ENCODE measurements around the gene PKD1L1.
"Not testable (repeated sequence)": the region's sequence is repeated elsewhere in the genome, so short reads cannot be mapped to it uniquely, and the experiment has no call there.

Gene PKD1L1, protein sequence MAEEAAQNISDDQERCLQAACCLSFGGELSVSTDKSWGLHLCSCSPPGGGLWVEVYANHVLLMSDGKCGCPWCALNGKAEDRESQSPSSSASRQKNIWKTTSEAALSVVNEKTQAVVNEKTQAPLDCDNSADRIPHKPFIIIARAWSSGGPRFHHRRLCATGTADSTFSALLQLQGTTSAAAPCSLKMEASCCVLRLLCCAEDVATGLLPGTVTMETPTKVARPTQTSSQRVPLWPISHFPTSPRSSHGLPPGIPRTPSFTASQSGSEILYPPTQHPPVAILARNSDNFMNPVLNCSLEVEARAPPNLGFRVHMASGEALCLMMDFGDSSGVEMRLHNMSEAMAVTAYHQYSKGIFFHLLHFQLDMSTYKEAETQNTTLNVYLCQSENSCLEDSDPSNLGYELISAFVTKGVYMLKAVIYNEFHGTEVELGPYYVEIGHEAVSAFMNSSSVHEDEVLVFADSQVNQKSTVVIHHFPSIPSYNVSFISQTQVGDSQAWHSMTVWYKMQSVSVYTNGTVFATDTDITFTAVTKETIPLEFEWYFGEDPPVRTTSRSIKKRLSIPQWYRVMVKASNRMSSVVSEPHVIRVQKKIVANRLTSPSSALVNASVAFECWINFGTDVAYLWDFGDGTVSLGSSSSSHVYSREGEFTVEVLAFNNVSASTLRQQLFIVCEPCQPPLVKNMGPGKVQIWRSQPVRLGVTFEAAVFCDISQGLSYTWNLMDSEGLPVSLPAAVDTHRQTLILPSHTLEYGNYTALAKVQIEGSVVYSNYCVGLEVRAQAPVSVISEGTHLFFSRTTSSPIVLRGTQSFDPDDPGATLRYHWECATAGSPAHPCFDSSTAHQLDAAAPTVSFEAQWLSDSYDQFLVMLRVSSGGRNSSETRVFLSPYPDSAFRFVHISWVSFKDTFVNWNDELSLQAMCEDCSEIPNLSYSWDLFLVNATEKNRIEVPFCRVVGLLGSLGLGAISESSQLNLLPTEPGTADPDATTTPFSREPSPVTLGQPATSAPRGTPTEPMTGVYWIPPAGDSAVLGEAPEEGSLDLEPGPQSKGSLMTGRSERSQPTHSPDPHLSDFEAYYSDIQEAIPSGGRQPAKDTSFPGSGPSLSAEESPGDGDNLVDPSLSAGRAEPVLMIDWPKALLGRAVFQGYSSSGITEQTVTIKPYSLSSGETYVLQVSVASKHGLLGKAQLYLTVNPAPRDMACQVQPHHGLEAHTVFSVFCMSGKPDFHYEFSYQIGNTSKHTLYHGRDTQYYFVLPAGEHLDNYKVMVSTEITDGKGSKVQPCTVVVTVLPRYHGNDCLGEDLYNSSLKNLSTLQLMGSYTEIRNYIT (N-terminal part only)

GRCh38 chr7:47948141-47948790 lies at the start of gene PKD1L1:
TSS of gene PKD1L1 (minus strand) at chr7:47948466. CDS start at chr7:47948440, 26 bp downstream.
- DNase-seq = no peak

GRCh38 chr7:47992446-47992845 lies 44.2 kb upstream of the PKD1L1 start:
- no peak for DNase-seq

- peak; percentile 13 for DNase-seq
These were observed 43.6 kb upstream of the PKD1L1 start for GRCh38 chr7:47991741-47992311.

DNA sequence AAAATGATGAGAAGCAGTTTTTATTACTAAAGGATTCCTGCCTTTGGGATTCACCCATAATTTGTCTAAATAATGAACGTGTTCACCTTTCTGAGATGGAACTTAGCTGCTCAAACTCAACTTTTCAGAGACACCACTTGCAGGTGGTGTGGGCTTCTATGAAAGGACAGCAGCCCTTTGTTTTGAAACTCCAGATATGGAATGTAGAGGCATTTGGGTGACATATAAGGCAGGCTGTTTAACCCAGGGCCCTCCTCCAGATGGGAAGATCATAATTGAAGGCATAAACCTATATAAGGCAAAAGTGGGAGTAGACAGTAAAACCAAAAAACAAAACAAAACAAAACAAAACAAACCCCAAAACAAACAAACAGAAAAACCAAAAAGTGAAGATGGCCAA lies 43.0 kb upstream of the PKD1L1 start:
- no peak for DNase-seq

DNA sequence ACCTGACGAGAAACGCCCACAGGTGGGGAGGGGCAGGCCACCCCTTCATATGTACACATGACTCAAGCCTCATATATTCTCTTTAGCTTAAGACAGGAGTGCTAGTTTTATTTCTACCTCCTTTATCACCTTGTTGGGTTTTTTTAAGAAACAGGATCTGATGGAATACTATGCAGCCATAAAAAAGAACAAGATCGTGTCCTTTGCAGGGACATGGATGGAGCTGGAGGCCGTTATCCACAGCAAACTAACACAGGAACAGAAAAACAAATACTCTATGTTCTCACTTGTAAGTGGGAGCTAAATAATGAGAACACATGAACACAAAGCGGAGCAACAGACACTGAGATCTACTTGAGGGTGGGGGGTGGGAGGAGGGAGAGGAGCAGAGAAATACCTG lies 42.3 kb upstream of the PKD1L1 start:
- DNase-seq = no peak

GRCh38 chr7:47989607-47990400 lies 41.5 kb upstream of the PKD1L1 start:
- not testable (repeated sequence) for DNase-seq

DNA sequence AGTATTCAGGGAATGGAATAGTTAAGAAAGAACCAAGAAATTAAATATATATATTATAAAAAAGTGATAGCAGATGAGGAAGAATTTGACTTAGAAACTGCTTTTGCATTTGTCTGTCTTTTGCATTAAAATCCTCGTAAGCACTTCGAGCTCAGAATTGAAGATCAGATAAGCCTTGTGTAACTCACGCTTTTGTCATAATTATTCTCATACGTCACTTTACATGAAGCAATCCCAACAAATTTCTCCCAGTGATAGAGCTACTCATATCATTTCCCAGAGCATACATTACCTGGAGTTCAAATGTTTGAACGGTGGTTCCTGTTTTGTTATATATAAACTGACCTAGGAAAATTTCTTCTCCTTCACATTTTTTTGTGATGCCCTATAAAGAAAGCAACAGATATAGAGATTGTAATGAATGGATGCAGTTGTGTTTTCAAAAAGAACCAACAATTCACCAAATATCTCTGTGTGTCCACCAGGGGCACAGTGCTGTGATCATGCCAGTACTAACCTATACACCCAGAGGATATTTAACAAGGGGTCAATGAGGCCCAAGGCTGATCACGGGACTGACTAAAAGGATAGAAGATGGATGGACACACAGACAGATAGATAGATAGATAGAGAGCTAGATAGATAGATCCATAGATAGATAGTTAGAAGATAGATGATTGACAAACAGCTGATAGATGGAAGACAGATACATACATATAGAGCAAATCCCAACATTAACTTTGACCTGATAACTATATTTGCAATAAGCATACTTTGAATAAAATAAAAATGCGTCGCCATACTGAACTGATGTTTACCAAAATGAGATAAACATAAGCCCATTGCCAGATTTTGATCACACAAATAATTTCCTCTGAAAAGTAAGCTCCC lies 40.5 kb upstream of the PKD1L1 start:
- DNase-seq = no peak

- no peak for DNase-seq
These were observed 34.3 kb upstream of the PKD1L1 start for GRCh38 chr7:47982610-47983009.

DNA sequence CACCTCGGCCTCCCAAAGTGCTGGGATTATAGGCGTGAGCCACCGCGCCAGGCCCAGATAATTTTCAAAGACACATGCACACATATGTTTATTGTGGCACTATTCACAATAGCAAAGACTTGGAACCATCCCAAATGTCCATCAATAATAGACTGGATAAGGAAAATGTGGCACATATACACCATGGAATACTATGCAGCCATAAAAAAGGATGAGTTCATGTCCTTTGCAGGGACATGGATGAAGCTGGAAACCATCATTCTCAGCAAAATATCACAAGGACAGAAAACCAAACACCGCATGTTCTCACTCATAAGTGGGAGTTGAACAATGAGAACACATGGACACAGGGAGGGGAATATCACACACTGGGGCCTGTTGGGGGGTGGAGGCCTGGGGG lies 32.4 kb upstream of the PKD1L1 start:
- DNase-seq = not testable (repeated sequence)

DNA sequence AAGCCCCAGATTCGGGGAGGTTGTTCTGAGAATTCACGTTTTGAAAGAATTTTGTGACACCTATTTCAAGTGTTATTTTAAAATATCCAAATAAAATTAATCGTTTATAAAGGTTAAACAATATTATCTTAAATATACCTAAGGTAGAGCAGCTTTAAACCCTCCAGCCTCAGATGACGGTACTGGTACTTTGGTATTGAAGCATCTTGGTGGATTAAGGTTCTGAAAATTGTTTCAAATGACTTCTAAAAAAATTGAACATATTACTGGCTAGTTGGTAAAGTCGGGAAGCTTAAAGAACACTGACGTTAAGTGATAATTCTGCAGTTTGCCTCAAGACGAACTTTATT lies 31.5 kb upstream of the PKD1L1 start:
- no peak for DNase-seq

- DNase-seq = peak; percentile 83
These were observed 31.0 kb upstream of the PKD1L1 start, which contains the start of gene HUS1 for GRCh38 chr7:47979145-47979831. TSS of gene HUS1 (minus strand) at chr7:47979615. CDS start at chr7:47979519, 96 bp downstream.

DNA sequence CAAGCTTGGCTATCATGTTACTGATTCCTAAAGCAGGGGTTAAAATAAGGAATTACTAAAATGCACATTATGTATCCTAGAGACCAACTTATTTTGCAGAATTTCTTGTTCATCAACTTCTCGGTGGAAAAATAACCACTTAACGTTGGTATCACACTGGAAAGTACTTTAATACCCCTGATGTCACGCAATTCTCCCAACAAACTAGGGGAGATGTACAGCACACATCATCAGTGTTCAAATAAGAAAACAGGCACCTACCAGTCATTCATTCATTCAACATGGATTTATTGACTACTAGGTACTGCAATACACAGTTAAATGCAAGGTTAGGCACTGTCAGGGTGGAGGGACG lies 30.5 kb upstream of the PKD1L1 start:
- DNase-seq = no peak

- DNase-seq = no peak
These were observed 25.5 kb upstream of the PKD1L1 start for GRCh38 chr7:47973739-47974138.

DNA sequence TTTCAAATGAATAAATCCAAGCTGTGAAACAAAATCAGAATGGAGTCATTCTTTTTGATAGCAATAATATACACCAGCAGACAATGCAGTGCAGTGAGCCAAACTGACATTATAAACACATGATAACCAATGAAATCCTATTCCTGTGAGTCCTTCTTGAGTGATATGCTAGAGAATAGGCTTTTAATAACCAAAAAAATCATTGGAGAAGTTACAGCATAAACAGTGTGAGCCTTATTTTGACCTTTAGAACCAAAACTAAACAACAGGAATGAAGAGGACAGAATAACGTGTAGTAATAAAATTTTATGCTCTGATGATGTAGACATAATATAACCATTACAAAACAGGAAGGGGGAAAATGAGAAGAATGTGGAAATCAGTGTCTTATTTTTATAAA lies 22.5 kb upstream of the PKD1L1 start:
- DNase-seq = no peak

DNA sequence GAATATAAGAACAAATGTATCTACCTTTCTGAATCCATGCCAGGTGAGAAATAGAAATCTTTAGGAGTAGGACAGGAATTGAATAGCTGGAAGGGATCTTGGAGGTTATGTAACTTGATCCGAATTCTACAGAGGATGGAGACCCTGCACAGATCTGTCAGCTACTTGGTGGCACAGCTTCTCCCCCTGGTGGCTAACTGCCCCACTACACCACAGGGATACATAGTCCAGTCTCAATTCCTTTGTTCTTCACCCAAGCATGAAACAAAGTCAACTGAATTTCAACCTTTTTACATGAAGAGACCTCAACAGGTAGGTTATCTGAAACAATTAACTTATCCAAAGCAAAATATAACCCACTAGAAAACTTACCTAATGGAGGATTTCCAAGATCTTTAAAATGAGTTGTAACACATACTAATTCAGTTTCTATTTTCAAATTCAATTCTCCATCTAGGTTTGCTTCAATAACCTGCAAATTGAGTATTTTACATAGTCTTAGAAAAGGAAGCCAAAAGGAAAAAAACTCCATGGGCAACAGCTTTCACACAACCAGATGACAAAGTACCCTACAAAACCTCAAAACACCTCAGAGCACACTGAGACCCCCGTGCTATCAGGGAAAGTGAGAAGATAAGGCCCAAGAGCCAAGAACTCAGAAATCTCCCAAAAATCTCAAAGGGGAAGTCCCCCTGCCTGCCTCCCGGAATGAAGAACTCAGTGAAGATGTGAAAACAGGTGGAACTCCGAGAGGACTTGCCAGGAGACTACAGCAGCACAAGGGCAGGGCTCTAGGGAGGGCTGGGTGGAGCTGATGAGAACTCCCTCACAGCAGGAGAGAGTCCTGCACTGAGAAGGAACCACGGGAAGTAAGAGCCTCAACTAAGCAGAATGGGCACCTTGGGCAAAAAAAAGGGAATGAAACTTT lies 20.8 kb upstream of the PKD1L1 start:
- no peak for DNase-seq

DNA sequence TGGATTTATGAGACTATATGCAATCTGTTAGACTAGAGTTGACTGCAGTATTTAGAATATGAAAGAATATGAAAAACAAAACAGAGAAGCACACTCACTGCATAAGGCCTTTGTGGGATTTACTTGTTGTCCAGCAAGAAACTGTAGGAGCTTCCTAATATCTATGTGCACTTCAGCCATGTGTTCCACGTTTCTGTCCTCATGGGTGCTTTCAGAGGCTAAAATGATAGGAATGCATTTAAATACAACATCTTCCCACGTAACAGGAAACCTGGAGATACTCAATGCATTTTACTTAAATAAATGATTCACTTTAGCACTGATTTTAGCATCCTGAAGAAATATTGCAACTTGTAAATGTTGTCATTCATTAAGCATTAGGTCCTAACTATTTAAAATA lies 19.4 kb upstream of the PKD1L1 start:
- DNase-seq = no peak

DNA sequence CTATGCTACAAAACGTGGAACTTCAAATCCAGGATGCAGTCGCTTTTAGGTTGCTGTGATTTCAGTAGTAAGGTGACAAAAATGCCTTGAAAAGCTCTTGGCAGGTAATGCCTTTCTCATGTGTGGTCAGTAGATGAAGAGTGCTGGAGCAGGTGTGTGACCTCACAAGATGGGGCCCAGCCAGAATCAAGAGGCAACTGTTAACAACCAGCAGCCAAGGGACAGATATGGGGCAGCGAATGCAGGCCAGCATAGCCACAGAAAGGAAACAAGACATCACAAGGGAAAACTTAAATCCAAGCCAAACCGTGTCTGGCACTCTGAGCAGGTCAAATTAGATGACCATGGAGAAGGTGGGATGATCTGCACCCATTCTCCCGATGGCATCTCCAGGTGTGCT lies 18.9 kb upstream of the PKD1L1 start:
- no peak for DNase-seq

- no peak for DNase-seq
These were observed 17.2 kb upstream of the PKD1L1 start for GRCh38 chr7:47965456-47965855.

- DNase-seq = no peak
These were observed 14.0 kb upstream of the PKD1L1 start for GRCh38 chr7:47962262-47962661.
